Measurements from ENCODE around the gene BIK. TPM values are rescaled to one million over a fixed set of nuclear protein-coding genes. Genes with fewer than 3 reads are reported as not detected.

BIK gene
- total and polyA plus RNA-seq, 12 donors: 0.28 to 0.88 (median 0.57) TPM; not detected in 5

DNA sequence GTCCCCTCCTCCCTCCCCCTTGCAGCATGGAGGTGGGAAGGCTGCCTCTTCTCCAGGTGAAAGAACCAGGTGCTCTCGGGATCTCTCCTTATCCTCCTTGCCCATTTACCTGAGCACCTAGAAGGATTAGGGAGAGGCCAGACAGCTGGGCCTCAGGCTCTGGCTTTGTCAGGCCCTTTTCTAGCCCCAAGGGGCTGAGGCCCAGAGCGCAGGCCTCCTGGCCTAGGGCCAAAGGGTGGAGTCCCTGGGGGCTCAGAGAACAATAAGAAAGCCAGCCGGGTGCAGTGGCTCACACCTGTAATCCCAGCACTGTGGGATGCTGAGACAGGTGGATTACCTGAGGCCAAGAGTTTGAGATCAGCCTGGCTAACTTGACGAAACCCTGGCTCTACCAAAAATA, 16.0 kb upstream of the BIK start:
- Histone ChIP-seq H3K4me1 (peaks cover 0 to 35% (median 14%) of the 10 kb centered on the region in 9 donors), H3K36me3 (no peaks in the 10 kb centered on the region), H3K4me3 (no peak overlapping the region), H3K27me3 (no peaks in the 10 kb centered on the region), H3K27ac (peak overlapping the region in 2 of 10 donors; percentile 38 to 69), H3K9me3 (peaks cover 0 to 14% (median 0%) of the 10 kb centered on the region in 11 donors)
- TF ChIP-seq CTCF (IDR thresholded peaks at IDR 0.05): no peak
- DNase-seq: no peak
- WGBS, 2 donors: 59 to 63% methylated on average over 4 of the region's 4 CpGs
- intact Hi-C loops (cut with DNase I): loop anchor here in 1 of 10 donors (5.0 to 10.0 kb wide), 2 partner anchors 312 to 450 kb away; partner anchors contain the start of genes ATP5MGL and CYB5R3
- no peak for ATAC-seq

DNA sequence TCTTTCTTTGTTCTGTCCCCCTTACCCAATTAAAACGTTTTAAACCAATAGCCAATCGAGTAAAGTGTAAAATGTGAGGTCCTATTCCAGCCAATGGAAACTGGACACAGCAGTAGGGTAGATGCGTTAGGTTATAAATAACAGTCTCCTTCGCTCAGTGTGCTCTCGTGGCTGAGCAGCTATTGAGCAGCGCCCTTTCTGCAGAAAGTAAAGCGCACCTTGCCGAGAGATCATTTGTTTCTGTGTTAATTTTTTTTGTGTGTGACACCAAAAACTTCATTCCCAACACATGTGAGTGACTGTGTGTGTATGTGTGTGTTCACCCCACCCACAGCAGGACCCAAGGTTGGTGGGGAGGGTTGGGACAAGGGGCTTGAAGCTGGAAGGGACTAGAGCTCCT, 14.1 kb upstream of the BIK start:
- Histone ChIP-seq H3K4me1 (peaks cover 0 to 44% (median 13%) of the 10 kb centered on the region in 9 donors), H3K27ac (no peak overlapping the region), H3K36me3 (no peaks in the 10 kb centered on the region), H3K4me3 (no peak overlapping the region), H3K9me3 (peaks cover 0 to 14% (median 0%) of the 10 kb centered on the region in 11 donors), H3K27me3 (no peaks in the 10 kb centered on the region)
- ATAC-seq (no peak), DNase-seq (no peak)
- 91 to 97% methylated on average over 8 of the region's 8 CpGs for WGBS, 2 donors
- no peak for TF ChIP-seq CTCF (IDR thresholded peaks at IDR 0.05)
- intact Hi-C loops (cut with DNase I): loop anchor here in 1 of 10 donors (10.0 kb wide), 1 partner anchor 452 kb away; the partner anchor contains the start of genes ATP5MGL and CYB5R3

DNA sequence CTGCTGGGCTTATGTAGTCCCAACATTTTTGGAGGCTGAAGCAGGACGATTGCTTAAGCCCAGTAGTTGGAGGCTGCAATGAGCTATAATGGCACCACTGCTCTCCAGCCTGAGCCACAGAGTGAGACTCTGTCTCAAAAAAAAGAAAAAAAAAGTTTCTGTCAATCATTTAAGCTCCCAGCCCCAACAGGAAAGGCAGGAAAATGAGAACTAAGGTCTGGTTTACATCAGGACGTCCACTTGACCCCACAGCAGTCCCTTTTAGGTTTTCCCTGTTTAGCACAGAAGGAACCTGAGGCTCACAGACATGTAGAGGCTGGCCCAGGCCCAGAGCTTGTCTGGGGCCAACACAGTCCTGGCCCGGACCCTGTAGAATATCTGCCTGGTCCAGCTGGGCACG, 12.2 kb upstream of the BIK start:
- WGBS, 2 donors: 23 to 33% methylated on average over 4 of the region's 4 CpGs
- H3K27ac ChIP-seq: peak overlapping the region in 6 of 10 donors; percentile 3 to 52 (median 32)
- peaks cover 0 to 51% (median 17%) of the 10 kb centered on the region in 9 donors for H3K4me1 ChIP-seq
- no peaks in the 10 kb centered on the region for H3K36me3 ChIP-seq
- H3K9me3 ChIP-seq: peaks cover 0 to 14% (median 0%) of the 10 kb centered on the region in 11 donors
- intact Hi-C loops (cut with DNase I): loop anchor here in 1 of 10 donors (10.0 kb wide), 1 partner anchor 454 kb away; the partner anchor contains the start of genes ATP5MGL and CYB5R3
- no peak overlapping the region for H3K4me3 ChIP-seq
- TF ChIP-seq CTCF (IDR thresholded peaks at IDR 0.05): no peak
- DNase-seq: no peak
- H3K27me3 ChIP-seq: no peaks in the 10 kb centered on the region
- no peak for ATAC-seq

- Histone ChIP-seq H3K4me1 (peaks cover 0 to 54% (median 18%) of the 10 kb centered on the region in 9 donors), H3K4me3 (no peak overlapping the region), H3K36me3 (no peaks in the 10 kb centered on the region), H3K9me3 (peaks cover 0 to 14% (median 0%) of the 10 kb centered on the region in 11 donors), H3K27ac (peak overlapping the region in 5 of 10 donors; percentile 3 to 48 (median 28)), H3K27me3 (no peaks in the 10 kb centered on the region)
- TF ChIP-seq CTCF (IDR thresholded peaks at IDR 0.05): no peak
- WGBS, 2 donors: 27 to 51% methylated on average over 4 of the region's 4 CpGs
- DNase-seq: peak in 1 of 2 donors; percentile 51
- ATAC-seq: peak in 7 of 8 donors; percentile 26 to 69 (median 53)
- intact Hi-C loops (cut with DNase I): loop anchor here in 1 of 10 donors (10.0 kb wide), 1 partner anchor 454 kb away; the partner anchor contains the start of genes ATP5MGL and CYB5R3
Observed at GRCh38 chr22:43099095-43099494, 11.5 kb upstream of the BIK start.

All from heart right ventricle (tissue), 16 donors.